B cell (primary cell): ENCODE results near the gene ZNF366. TPM values are rescaled to one million over a fixed set of nuclear protein-coding genes. Genes with fewer than 3 reads are reported as not detected.

Experiments
- ATAC-seq: fragments of 200-7000 bp; cut with Tn5 transposase; one replicate; pipeline ENCODE4 v1.10.0; 2021; ENCODE audit warnings: low read depth, mild to moderate bottlenecking, moderate number of reproducible peaks, moderate library complexity
- CTCF ChIA-PET: fragments of 350-600 bp; sonication (Branson Sonifier 250); formaldehyde crosslinking; loops from one replicate; lab custom pipeline; 2021; ENCODE audit warnings: antibody characterized with exemption, inconsistent platforms; lab: Charles Lee
- POLR2A ChIA-PET: fragments of 350-600 bp; sonication (Branson Sonifier 250); formaldehyde crosslinking; loops from one replicate; lab custom pipeline; 2021; ENCODE audit warnings: antibody characterized with exemption; lab: Charles Lee
- DNase-seq: peaks from one replicate; pipeline ENCODE4 v3.0.0; 2013
- H2AFZ ChIP-seq: 2 replicates; pipeline ENCODE4 v1.6.1; 2012; ENCODE audit warnings: mild to moderate bottlenecking, low read depth, low read length; ENCODE audit not compliant: insufficient read depth, poor library complexity, severe bottlenecking
- H3K27ac ChIP-seq, 2 donors: 1 replicate in 1 of 2; 2 replicates in 1 of 2; pipeline ENCODE4 v1.5.1; 2012 to 2013; ENCODE audit warnings: low read length in 2 of 2, mild to moderate bottlenecking in 2 of 2, moderate library complexity in 1 of 2
- H3K27me3 ChIP-seq, 4 experiments: fragments of 200-600 bp in 1 of 4; sonication (generic) in 1 of 4; replicated peaks in 1 of 4; 1 replicate in 2 of 4; 2 replicates in 2 of 4; pipeline versions ENCODE4 v1.6.1 to v1.7.0; 2013 to 2016; ENCODE audit warnings: low read length in 3 of 4, mild to moderate bottlenecking in 2 of 4, mixed read lengths in 1 of 4, moderate library complexity in 1 of 4; ENCODE audit not compliant: insufficient read depth in 4 of 4, control insufficient read depth in 3 of 4; ENCODE audit errors: control extremely low read depth in 1 of 4
- H3K36me3 ChIP-seq, 2 experiments: replicated peaks in 1 of 2; 1 replicate in 1 of 2; 2 replicates in 1 of 2; pipeline versions ENCODE4 v1.6.1 to v1.7.1; 2013; ENCODE audit warnings: low read length in 1 of 2; ENCODE audit not compliant: insufficient read depth in 2 of 2, control insufficient read depth in 1 of 2; ENCODE audit errors: control extremely low read depth in 1 of 2, extremely low read depth in 1 of 2
- H3K4me1 ChIP-seq, 2 donors: fragments of 200-600 bp in 1 of 2; sonication (generic) in 1 of 2; 1 replicate in 1 of 2; 2 replicates in 1 of 2; pipeline versions ENCODE4 v1.5.1 to v1.6.1; 2013 to 2017; ENCODE audit warnings: low read length in 2 of 2; ENCODE audit not compliant: control insufficient read depth in 2 of 2, insufficient read depth in 2 of 2
- H3K4me2 ChIP-seq: replicated peaks from 2 replicates; pipeline ENCODE3; 2012; ENCODE audit warnings: mild to moderate bottlenecking, low read depth, low read length; ENCODE audit not compliant: poor library complexity, severe bottlenecking
- H3K4me3 ChIP-seq, 5 experiments: fragments of 200-600 bp in 1 of 5; sonication (generic) in 1 of 5; 1 replicate in 3 of 5; 2 replicates in 2 of 5; pipeline versions ENCODE4 v1.5.1 to v1.7.0; 2011 to 2016; ENCODE audit warnings: low read length in 4 of 5, mild to moderate bottlenecking in 4 of 5, low read depth in 2 of 5, control low read depth in 1 of 5, moderate library complexity in 1 of 5; ENCODE audit not compliant: insufficient read depth in 1 of 5; ENCODE audit errors: control extremely low read depth in 1 of 5, extremely low read depth in 1 of 5
- H3K79me2 ChIP-seq: fragments of 200-600 bp; sonication (generic); one replicate; pipeline ENCODE4 v1.6.0; 2016; ENCODE audit warnings: low read length; ENCODE audit not compliant: control insufficient read depth, insufficient read depth
- H3K9ac ChIP-seq: fragments of 200-600 bp; sonication (generic); 2 replicates; pipeline ENCODE4 v1.6.1; 2017; ENCODE audit warnings: mild to moderate bottlenecking, low read length, moderate library complexity
- H3K9me3 ChIP-seq, 3 donors: one replicate each; pipeline versions ENCODE4 v1.6.1 to v1.7.1; 2013; ENCODE audit warnings: low read length in 2 of 3; ENCODE audit not compliant: control insufficient read depth in 2 of 3, insufficient read depth in 1 of 3; ENCODE audit errors: control extremely low read depth in 1 of 3
- H4K20me1 ChIP-seq: 2 replicates; pipeline ENCODE4 v1.6.0; 2012; ENCODE audit warnings: mild to moderate bottlenecking, low read length; ENCODE audit not compliant: insufficient read depth, control insufficient read depth, poor library complexity, severe bottlenecking
- H3K27ac Mint-ChIP-seq: one replicate; pipeline ENCODE4 v1.8.0; 2021; ENCODE audit warnings: mixed read lengths
- H3K27me3 Mint-ChIP-seq: one replicate; pipeline ENCODE4 v1.8.0; 2021; ENCODE audit warnings: mixed read lengths
- H3K4me1 Mint-ChIP-seq: one replicate; pipeline ENCODE4 v1.8.0; 2021; ENCODE audit warnings: mixed read lengths
- H3K4me3 Mint-ChIP-seq: one replicate; pipeline ENCODE4 v1.8.0; 2021; ENCODE audit warnings: mixed read lengths
- H3K9me3 Mint-ChIP-seq: one replicate; pipeline ENCODE4 v1.8.0; 2022; ENCODE audit warnings: mixed read lengths; ENCODE audit not compliant: insufficient read depth
- CTCF ChIP-seq: fragments of 200-600 bp; IDR thresholded peaks from one replicate; pipeline ENCODE4 v1.8.0; 2022; ENCODE audit warnings: antibody characterized with exemption, mild to moderate bottlenecking
- EZH2 ChIP-seq: IDR thresholded peaks from 2 replicates; pipeline ENCODE4 v1.6.1; 2012; ENCODE audit warnings: borderline replicate concordance, low read depth, mild to moderate bottlenecking, moderate library complexity, low read length; ENCODE audit not compliant: insufficient read depth, poor library complexity, severe bottlenecking
- WGBS: methylation state at CpG from one replicate; pipeline ENCODE4 v1.1.5; 2013; ENCODE audit warnings: missing lambda C conversion rate; ENCODE audit not compliant: insufficient coverage; 5-methylcytosine and 5-hydroxymethylcytosine counted together
- intact Hi-C: fragments of 100-400 bp; cut with micrococcal nuclease; formaldehyde crosslinking; loops from one replicate; pipeline ENCODE4 v1.10.0; 2022
- polyA plus RNA-seq: library from polyadenylated mRNA; depleted of rRNA; stranded (reverse); fragments of >200 nt; gene quantifications from 2 replicates; pipeline ENCODE4 v1.2.3, GENCODE V29; 2012
- total RNA-seq, 2 donors: library from RNA; stranded (reverse); fragments of 120-200 nt in 1 of 2; gene quantifications; 1 replicate in 1 of 2; 2 replicates in 1 of 2; pipeline versions ENCODE4 v1.2.3 to v1.2.4, GENCODE V29; 2013 to 2022

The ZNF366 gene
- total and polyA plus RNA-seq, 2 donors (not counting 1 experiment from before 2014, with no cell fraction given), result 0.03 TPM; not detected in 1

- H3K27ac Mint-ChIP-seq, result no peak overlapping the region
- DNase-seq, result no peak
- Histone ChIP-seq H3K79me2 (no peaks in the 10 kb centered on the region), H3K27ac (no peak overlapping the region), H3K36me3 (no peaks in the 10 kb centered on the region), H3K4me1 (peaks cover 24 to 25% of the 10 kb centered on the region in 2 donors), H3K4me2 (no peak overlapping the region), H4K20me1 (no peaks in the 10 kb centered on the region), H3K9me3 (peaks cover 0 to 4% (median 0%) of the 10 kb centered on the region in 3 donors), H3K9ac (no peak overlapping the region), H3K4me3 (no peak overlapping the region), H2AFZ (no peak overlapping the region), H3K27me3 (no peaks in the 10 kb centered on the region)
- ChIA-PET POLR2A (no interaction called here), CTCF (no interaction called here)
- no peaks in the 10 kb centered on the region for H3K9me3 Mint-ChIP-seq
- peaks cover 26% of the 10 kb centered on the region for H3K4me1 Mint-ChIP-seq
- WGBS, result 94% methylated on average over 3 of the region's 8 CpGs
- no peak for ATAC-seq
- H3K4me3 Mint-ChIP-seq, result no peak overlapping the region
- H3K27me3 Mint-ChIP-seq, result no peaks in the 10 kb centered on the region
- intact Hi-C loops, result no loop called here
- no peak for TF ChIP-seq EZH2
- no peak for TF ChIP-seq CTCF
Observed at GRCh38 chr5:72456391-72457074, 50.7 kb downstream of the ZNF366 start.

DNA sequence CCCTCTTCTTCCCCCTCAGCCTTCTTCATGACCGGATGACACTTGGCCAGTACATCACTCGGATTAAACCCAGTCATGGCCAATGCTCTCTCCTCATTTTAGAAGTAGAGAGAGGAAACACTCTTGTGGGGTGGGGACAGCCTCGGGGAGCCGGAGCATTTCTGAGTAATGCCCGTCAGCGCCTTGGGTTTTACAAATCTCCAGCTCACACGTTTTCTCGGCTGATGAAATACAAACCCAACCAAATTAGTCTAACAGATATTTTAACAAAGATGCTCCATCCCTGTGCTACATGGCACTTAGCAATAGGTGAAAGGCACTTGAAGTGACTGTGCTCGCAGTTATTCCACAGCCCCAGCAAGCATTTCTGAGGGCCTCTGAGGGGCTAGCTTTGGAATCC is 51.7 kb downstream of the ZNF366 start:
- ATAC-seq (no peak), DNase-seq (no peak)
- no peaks in the 10 kb centered on the region for H4K20me1 ChIP-seq
- ChIA-PET CTCF (no interaction called here), POLR2A (no interaction called here)
- H3K4me1 ChIP-seq, result peaks cover 27 to 30% of the 10 kb centered on the region in 2 donors
- no peaks in the 10 kb centered on the region for H3K79me2 ChIP-seq
- Mint-ChIP-seq H3K4me3 (no peak overlapping the region), H3K9me3 (no peaks in the 10 kb centered on the region), H3K27me3 (no peaks in the 10 kb centered on the region), H3K4me1 (peaks cover 33% of the 10 kb centered on the region), H3K27ac (no peak overlapping the region)
- H3K4me2 ChIP-seq, result no peak overlapping the region
- H3K27me3 ChIP-seq, result no peaks in the 10 kb centered on the region
- 100% methylated on average over 6 of the region's 9 CpGs for WGBS
- H3K4me3 ChIP-seq, result no peak overlapping the region
- peaks cover 0 to under 1% (median 0%) of the 10 kb centered on the region in 3 donors for H3K9me3 ChIP-seq
- TF ChIP-seq EZH2 (no peak), CTCF (no peak)
- intact Hi-C loops, result no loop called here
- H2AFZ ChIP-seq, result no peak overlapping the region
- no peaks in the 10 kb centered on the region for H3K36me3 ChIP-seq
- no peak overlapping the region for H3K9ac ChIP-seq
- H3K27ac ChIP-seq, result no peak overlapping the region
